K562 (cell line): ENCODE data around the gene SHB. TPM values are rescaled to one million over a fixed set of nuclear protein-coding genes. Genes with fewer than 3 reads are reported as not detected.

Source experiments
- JUND ChIP-seq, 2 experiments: IDR thresholded peaks; 2 replicates in 1 of 2; 3 replicates in 1 of 2; pipeline ENCODE4 v1.6.1; 2011; ENCODE audit warnings: borderline replicate concordance in 2 of 2, low read depth in 2 of 2, low read length in 2 of 2, improper control_type of control experiment in 1 of 2, missing biosample characterization in 1 of 2, missing genetic modification characterization in 1 of 2, missing genetic modification reagents in 1 of 2
- MAFG ChIP-seq: fragments of 450-650 bp; conservative IDR thresholded peaks from 2 replicates; pipeline ENCODE4 v1.6.1; 2016; ENCODE audit warnings: missing genetic modification characterization, missing compliant biosample characterization
- SMAD3 ChIP-seq: fragments of 450-650 bp; formaldehyde crosslinking; conservative IDR thresholded peaks from 2 replicates; pipeline ENCODE4 v1.4.0; 2020; ENCODE audit warnings: mild to moderate bottlenecking
- SMARCA5 ChIP-seq: fragments of 450-650 bp; IDR thresholded peaks from 2 replicates; pipeline ENCODE4 v1.6.1; 2016
- SMARCE1 ChIP-seq: fragments of 450-650 bp; IDR thresholded peaks from 2 replicates; pipeline ENCODE4 v1.7.1; 2016; ENCODE audit warnings: mild to moderate bottlenecking
- ZNF263 ChIP-seq: sonication (generic); formaldehyde crosslinking; IDR thresholded peaks from 2 replicates; pipeline ENCODE4 v1.8.0; 2022; ENCODE audit warnings: mild to moderate bottlenecking, missing genetic modification reagents, borderline replicate concordance
- polyA plus RNA-seq, 8 experiments: library from polyadenylated mRNA; depleted of rRNA in 4 of 8; stranded (reverse) in 5 of 8; unstranded in 3 of 8; fragments of >200 nt; fragmentation: Nextera tagmentation in 2 of 8; fragmentation: Illumina TruSeq in 1 of 8; extraction: Ambion mirVana in 2 of 8; extraction: Trizol in 1 of 8; gene quantifications; 2 replicates each; pipeline versions ENCODE4 v1.2.1 to v1.2.3, GENCODE V29; 2011 to 2014; ENCODE audit warnings: inconsistent platforms in 1 of 8, missing spikeins in 1 of 8
- total RNA-seq, 7 experiments: library from RNA; depleted of rRNA in 6 of 7; stranded (reverse); fragments of >200 nt in 6 of 7; fragmentation: Illumina TruSeq in 2 of 7; extraction: Trizol in 2 of 7; gene quantifications; 2 replicates each; pipeline versions ENCODE4 v1.2.1 to v1.2.3, GENCODE V29; 2011 to 2021; ENCODE audit warnings: low replicate concordance in 1 of 7
- TF ChIP-seq, protein P1 (sequence below), 2 experiments: fragments of 450-650 bp; formaldehyde crosslinking in 1 of 2; IDR thresholded peaks; 2 replicates each; pipeline versions ENCODE4 v1.4.0 to v1.6.1; 2014 to 2020; ENCODE audit warnings: mild to moderate bottlenecking in 2 of 2, borderline replicate concordance in 1 of 2, low read depth in 1 of 2
- TF ChIP-seq, protein P2 (sequence below), 2 experiments: fragments of 450-650 bp in 1 of 2; sonication (generic) in 1 of 2; formaldehyde crosslinking in 1 of 2; IDR thresholded peaks in 1 of 2; conservative IDR thresholded peaks in 1 of 2; 2 replicates each; pipeline versions ENCODE4 v1.6.1 to v1.8.1; 2016 to 2023; ENCODE audit warnings: mild to moderate bottlenecking in 2 of 2, moderate library complexity in 2 of 2, inconsistent platforms in 1 of 2, missing genetic modification reagents in 1 of 2
- TF ChIP-seq, protein P3 (sequence below): fragments of 450-650 bp; IDR thresholded peaks from 2 replicates; pipeline ENCODE4 v1.6.1; 2016; ENCODE audit warnings: antibody characterized with exemption
- TF ChIP-seq, protein P4 (sequence below): fragments of 450-650 bp; formaldehyde crosslinking; IDR thresholded peaks from 2 replicates; pipeline ENCODE4 v1.4.0; 2020; ENCODE audit warnings: mild to moderate bottlenecking, moderate library complexity
- TF ChIP-seq, protein P5 (sequence below): sonication (generic); formaldehyde crosslinking; IDR thresholded peaks from 2 replicates; pipeline ENCODE4 v1.8.0; 2022; ENCODE audit warnings: mild to moderate bottlenecking, missing genetic modification reagents, borderline replicate concordance

SHB gene
- total and polyA plus RNA-seq, 9 of the 15 experiments (the other 6 are each of a cell fraction or from before 2014, with no cell fraction given), result 0.78 to 16.0 (median 5.3) TPM

DNA sequence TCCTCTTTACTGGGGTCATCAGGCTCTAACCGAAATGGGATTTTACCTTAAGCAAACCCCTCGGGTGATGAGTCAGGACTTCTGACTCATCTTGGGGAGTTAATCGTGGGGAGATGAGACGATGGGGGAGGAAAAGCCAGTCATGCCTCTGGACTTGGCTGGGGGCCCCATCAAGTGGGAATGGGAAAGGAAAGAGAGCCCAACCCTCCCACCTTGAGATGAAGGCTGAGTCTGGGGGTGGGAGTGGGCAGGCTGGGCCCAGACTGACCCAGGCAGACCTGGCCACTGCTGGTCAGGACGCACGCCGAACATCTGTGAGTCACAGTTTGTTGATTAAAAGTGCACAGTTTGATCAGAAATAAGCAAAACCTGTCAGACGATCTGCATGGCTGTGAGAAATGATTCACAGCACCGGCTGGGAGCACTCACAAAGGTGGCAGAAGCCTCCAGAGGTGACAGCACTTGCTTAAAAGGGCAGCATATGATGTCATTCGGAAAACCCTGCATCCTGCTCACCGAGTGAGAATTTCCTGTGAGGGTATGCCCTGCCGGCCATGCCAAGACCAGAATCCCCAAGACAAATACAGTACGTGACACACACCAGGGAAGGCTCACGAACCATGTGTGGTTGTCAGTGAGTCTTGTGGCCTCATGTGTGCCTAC, 115.1 kb downstream of the SHB start (continued):
- TF ChIP-seq, protein P1, sequence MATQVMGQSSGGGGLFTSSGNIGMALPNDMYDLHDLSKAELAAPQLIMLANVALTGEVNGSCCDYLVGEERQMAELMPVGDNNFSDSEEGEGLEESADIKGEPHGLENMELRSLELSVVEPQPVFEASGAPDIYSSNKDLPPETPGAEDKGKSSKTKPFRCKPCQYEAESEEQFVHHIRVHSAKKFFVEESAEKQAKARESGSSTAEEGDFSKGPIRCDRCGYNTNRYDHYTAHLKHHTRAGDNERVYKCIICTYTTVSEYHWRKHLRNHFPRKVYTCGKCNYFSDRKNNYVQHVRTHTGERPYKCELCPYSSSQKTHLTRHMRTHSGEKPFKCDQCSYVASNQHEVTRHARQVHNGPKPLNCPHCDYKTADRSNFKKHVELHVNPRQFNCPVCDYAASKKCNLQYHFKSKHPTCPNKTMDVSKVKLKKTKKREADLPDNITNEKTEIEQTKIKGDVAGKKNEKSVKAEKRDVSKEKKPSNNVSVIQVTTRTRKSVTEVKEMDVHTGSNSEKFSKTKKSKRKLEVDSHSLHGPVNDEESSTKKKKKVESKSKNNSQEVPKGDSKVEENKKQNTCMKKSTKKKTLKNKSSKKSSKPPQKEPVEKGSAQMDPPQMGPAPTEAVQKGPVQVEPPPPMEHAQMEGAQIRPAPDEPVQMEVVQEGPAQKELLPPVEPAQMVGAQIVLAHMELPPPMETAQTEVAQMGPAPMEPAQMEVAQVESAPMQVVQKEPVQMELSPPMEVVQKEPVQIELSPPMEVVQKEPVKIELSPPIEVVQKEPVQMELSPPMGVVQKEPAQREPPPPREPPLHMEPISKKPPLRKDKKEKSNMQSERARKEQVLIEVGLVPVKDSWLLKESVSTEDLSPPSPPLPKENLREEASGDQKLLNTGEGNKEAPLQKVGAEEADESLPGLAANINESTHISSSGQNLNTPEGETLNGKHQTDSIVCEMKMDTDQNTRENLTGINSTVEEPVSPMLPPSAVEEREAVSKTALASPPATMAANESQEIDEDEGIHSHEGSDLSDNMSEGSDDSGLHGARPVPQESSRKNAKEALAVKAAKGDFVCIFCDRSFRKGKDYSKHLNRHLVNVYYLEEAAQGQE (IDR thresholded peaks at IDR 0.05; ENCODE audit: borderline replicate concordance), result peak; percentile 24; the same call in 1 of the 2 replicates
- TF ChIP-seq, protein P1 (CRISPR knock-in tag; IDR thresholded peaks at IDR 0.05; ENCODE audit: low read depth), result no peak
- TF ChIP-seq ZNF263 (CRISPR knock-in tag) (peak; percentile 71), JUND (IDR thresholded peaks at IDR 0.05; ENCODE audit: borderline replicate concordance, low read depth, low read length) (peak; percentile 97), JUND (tag; IDR thresholded peaks at IDR 0.05; ENCODE audit: borderline replicate concordance, low read depth, low read length) (peak; percentile 95), MAFG (tag) (peak; percentile 89), SMAD3 (CRISPR knock-in tag) (no peak), SMARCE1 (peak; percentile 97), SMARCA5 (0 out of 2 replicates have a peak, but pooled peaks have one; percentile 25)
- TF ChIP-seq, protein P2, sequence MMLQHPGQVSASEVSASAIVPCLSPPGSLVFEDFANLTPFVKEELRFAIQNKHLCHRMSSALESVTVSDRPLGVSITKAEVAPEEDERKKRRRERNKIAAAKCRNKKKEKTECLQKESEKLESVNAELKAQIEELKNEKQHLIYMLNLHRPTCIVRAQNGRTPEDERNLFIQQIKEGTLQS (IDR thresholded peaks at IDR 0.05), result peak; percentile 98
- TF ChIP-seq, protein P2 (CRISPR knock-in tag; conservative IDR thresholded peaks at IDR 0.05), result no peak; the same call in 1 of the 2 replicates
- TF ChIP-seq, protein P3, sequence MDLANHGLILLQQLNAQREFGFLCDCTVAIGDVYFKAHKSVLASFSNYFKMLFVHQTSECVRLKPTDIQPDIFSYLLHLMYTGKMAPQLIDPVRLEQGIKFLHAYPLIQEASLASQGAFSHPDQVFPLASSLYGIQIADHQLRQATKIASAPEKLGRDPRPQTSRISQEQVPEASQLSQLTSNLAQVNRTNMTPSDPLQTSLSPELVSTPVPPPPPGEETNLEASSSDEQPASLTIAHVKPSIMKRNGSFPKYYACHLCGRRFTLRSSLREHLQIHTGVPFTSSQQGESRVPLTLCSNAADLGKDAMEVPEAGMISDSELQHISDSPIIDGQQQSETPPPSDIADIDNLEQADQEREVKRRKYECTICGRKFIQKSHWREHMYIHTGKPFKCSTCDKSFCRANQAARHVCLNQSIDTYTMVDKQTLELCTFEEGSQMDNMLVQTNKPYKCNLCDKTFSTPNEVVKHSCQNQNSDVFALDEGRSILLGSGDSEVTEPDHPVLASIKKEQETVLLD, result peak; percentile 74; the same call in 1 of the 2 replicates
- TF ChIP-seq, protein P4, sequence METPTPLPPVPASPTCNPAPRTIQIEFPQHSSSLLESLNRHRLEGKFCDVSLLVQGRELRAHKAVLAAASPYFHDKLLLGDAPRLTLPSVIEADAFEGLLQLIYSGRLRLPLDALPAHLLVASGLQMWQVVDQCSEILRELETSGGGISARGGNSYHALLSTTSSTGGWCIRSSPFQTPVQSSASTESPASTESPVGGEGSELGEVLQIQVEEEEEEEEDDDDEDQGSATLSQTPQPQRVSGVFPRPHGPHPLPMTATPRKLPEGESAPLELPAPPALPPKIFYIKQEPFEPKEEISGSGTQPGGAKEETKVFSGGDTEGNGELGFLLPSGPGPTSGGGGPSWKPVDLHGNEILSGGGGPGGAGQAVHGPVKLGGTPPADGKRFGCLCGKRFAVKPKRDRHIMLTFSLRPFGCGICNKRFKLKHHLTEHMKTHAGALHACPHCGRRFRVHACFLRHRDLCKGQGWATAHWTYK (CRISPR knock-in tag), result 0 out of 2 replicates have a peak, but pooled peaks have one; percentile 22
- TF ChIP-seq, protein P5, sequence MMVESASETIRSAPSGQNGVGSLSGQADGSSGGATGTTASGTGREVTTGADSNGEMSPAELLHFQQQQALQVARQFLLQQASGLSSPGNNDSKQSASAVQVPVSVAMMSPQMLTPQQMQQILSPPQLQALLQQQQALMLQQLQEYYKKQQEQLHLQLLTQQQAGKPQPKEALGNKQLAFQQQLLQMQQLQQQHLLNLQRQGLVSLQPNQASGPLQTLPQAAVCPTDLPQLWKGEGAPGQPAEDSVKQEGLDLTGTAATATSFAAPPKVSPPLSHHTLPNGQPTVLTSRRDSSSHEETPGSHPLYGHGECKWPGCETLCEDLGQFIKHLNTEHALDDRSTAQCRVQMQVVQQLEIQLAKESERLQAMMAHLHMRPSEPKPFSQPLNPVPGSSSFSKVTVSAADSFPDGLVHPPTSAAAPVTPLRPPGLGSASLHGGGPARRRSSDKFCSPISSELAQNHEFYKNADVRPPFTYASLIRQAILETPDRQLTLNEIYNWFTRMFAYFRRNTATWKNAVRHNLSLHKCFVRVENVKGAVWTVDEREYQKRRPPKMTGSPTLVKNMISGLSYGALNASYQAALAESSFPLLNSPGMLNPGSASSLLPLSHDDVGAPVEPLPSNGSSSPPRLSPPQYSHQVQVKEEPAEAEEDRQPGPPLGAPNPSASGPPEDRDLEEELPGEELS, result no peak
